HG02981 (cell line): ENCODE measurements around the gene TWNK.

Experiments
- ATAC-seq: cut with Tn5 transposase; IDR thresholded peaks from one replicate; pipeline ENCODE4 v1.9.1; 2021; ENCODE audit warnings: mild to moderate bottlenecking, moderate library complexity; ENCODE audit not compliant: unreplicated experiment

The TWNK gene

GRCh38 chr10:100996678-100997359, 9.5 kb downstream of the TWNK start:
- no peak for ATAC-seq

- no peak for ATAC-seq
Observed at GRCh38 chr10:100997360-100998182, 10.2 kb downstream of the TWNK start.

GRCh38 chr10:100998183-100998990, 11.0 kb downstream of the TWNK start:
- ATAC-seq = no peak

- ATAC-seq = peak; percentile 45
Observed at GRCh38 chr10:100998991-100999741, 11.8 kb downstream of the TWNK start.

- ATAC-seq = no peak
Observed at GRCh38 chr10:100999742-101000126, 12.4 kb downstream of the TWNK start, which contains the start of gene LZTS2. Gene LZTS2 (plus strand): TSS chr10:100999808. CDS start chr10:101002539, 2,731 bp downstream.

- ATAC-seq = no peak
Observed at GRCh38 chr10:101000127-101000914, 13.0 kb downstream of the TWNK start.

GRCh38 chr10:101000915-101001658, 13.7 kb downstream of the TWNK start:
- no peak for ATAC-seq

GRCh38 chr10:101001659-101002035, 14.3 kb downstream of the TWNK start:
- ATAC-seq = no peak

- no peak for ATAC-seq
Observed at GRCh38 chr10:101002456-101002855, 15.1 kb downstream of the TWNK start.

GRCh38 chr10:101003639-101004206, 16.4 kb downstream of the TWNK start:
- ATAC-seq = no peak

GRCh38 chr10:101005361-101005760, 18.0 kb downstream of the TWNK start:
- no peak for ATAC-seq

GRCh38 chr10:101005869-101006567, 18.7 kb downstream of the TWNK start:
- no peak for ATAC-seq

- ATAC-seq = no peak
Observed at GRCh38 chr10:101006593-101007098, 19.3 kb downstream of the TWNK start.

GRCh38 chr10:101007099-101007711, 19.9 kb downstream of the TWNK start:
- ATAC-seq = no peak

GRCh38 chr10:101007915-101008822, 20.8 kb downstream of the TWNK start:
- no peak for ATAC-seq

- ATAC-seq = no peak
Observed at GRCh38 chr10:101008823-101009423, 21.6 kb downstream of the TWNK start.
